NAMALWA (cell line): ENCODE results near the gene PAXX.
A peak's percentile ranks its signal among the peaks of the same experiment; 100 is the strongest.
"Not testable (repeated sequence)": the region's sequence is repeated elsewhere in the genome, so short reads cannot be mapped to it uniquely, and the experiment has no call there.

Source experiments
- DNase-seq: peaks from one replicate; pipeline ENCODE4 v3.0.0-alpha.2; 2015; ENCODE audit warnings: low spot score

PAXX gene

DNA sequence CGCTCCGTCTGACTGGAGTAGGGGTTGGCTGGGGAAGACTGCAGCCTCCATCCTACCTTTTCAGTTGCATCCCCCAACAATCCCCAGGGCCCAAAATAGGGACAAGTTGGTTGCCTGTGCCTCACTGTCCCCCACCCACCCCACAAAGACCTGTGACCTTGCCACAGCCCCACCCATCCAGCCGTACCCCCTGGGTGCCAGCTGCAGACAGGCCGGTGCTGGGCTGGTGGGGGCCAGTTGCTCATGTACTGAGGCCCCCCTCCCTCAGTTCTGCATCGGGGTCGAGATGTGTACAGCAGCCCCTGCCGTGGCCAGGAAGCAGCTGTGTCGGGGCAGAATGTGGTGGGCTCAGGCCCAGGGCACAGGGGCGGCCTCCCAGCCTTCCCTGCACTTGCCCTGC, 9.1 kb upstream of the PAXX start:
- DNase-seq: no peak

DNA sequence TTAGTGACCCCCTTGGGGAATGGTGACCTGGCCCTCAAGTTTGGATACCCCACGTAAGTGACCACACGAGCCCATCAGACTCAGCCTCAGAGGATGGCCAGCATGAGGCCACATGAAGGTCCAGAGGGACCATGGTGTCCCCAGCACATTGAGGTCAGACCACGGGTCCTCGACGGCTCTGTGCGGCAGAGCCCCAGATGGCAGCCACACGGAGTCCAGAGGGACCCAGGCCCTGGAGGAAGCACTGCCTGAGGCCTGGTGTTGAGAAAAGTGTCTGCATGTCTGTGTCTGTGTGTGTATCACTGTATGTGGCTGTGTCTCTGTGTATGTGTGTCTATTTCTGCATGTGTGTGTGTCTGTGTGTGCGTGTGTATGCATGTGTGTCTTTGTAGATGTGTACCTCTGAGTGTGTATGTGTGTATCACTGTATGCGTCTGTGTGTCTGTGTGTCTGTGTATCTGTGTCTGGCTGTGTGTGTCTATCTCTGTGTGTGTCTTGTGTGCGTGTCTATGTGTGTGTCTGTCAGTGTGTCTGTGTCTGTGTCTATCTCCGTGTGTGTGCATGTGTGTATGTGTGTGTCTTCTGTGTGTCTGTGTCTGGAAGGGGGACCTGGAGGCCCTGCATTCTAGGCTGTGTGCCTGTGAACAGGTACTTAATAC, 8.4 kb upstream of the PAXX start:
- no peak for DNase-seq

DNA sequence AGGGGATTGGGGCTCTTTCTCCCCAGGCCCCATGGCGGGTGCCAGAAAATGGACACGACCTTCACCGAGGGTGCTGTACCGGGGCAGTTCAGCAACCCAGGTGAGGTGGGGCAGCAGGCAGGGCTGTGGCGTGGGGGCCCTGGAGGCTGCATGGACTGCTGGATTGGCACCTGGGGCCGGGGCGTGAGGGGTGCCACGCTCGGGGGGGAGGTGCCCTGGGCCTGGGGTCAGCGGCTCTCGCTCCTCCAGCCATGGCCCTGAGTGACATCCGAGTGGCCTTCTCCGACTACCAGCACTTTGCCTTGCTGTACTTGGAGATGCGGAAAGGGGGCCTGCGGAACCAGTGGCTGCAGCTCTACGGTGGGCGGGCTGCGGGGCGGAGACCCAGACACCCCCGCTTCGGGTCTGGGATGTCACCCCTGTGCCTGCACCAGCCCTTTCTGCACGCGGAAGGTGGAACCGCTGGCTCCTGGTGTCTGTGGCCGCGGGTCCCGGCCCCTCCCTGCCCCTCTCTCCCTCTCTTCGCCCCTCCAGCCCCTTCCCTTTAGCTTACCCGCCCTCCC, 7.7 kb upstream of the PAXX start:
- no peak for DNase-seq

DNA sequence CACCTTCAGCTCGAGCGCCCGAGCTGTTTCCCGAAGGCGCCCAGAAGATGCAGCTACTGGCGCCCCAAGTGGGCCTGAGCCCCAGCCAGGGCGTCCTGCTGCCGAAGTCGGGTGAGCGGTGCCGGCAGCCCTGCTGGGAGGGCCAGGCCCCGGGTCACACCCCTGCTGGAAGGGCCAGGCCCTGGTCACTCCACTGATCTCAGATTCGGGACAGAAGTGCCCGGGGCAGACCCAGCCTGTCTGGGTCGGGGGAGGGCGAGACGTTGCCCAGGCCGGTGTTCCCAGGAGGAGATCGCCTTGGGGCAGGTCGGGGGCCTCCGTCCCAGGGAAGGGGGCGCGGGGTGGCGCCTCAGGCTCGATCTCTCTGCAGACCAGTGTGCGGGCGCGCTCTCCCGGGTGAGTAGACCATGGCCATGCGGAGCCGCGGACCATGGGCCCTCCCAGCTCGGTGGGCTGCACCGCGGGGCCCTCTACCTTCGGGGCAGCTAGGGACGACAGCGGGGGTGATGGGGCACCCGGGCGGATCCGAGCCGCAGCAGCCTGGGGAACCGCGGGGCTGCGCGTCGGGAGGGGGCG, 7.1 kb upstream of the PAXX start:
- DNase-seq: no peak

DNA sequence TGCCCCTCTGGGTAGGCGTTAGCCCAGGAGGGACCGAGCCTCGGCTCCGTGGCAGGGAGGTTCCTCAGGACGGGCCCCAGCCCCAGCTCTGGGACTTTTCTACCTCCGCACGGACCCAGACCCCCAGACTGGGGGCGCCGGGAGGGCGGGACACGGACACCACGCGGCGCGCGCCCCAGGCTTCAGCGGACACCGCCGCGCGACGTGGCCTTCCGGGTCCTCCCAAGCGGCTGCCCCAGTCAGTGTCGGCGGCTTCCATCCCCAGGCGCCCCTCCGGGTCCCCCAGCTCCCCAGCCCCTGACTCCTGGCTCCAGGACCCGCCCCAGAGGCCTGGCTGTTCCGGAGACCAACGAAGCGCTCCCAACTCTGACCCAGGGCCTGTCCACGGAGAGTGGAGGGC, 6.4 kb upstream of the PAXX start:
- DNase-seq: no peak

DNA sequence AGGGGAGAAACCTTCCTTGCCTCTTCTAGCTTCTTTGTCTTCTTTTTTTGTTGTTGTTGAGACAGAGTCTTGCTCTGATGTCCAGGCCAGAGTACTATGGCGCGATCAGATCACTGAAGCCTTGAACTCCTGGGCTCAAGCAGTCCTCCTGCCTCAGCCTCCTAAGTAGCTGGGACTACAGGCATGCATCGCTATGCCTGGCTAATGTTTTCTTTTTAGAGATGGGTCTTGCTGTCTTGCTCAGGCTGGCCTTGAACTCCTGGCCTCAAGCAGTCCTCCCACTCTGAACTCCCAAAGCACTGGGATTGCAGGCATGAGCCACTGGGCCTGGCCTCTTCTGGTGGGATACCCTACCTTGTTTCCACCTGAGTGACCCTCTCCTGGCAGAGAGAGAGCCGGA, 3.4 kb upstream of the PAXX start:
- no peak for DNase-seq

DNA sequence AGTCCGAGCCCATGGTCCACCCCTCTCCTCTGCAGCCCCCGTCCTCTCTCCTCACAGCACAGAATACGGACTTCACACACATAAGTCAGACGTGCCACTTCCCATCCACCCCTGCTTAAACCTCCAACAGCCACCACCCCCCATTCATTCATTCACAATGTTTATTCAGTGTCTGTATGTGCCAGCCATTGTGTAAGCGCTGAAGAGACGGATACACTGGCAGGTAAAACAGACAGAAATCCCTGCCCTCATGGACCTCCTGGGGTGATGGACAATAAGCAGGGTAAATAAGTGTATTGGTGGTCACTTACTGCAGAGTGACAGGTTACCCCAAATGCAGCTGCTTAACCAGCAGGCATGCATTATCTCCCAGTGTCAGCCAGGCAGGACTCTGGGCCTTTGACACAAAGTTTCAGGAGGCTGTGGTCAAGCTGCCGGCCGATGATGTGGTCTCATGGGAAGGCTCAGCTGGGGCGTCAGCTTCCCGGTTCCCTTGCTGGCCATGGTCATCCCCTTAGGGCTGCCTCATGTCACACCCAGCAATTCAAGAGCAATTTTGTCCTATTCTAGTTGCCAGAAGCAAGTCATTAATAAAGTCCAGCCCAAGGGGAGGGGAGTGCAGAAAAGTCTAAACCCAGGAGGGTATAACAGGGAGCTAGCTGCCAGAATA, 1.8 kb upstream of the PAXX start:
- DNase-seq: no peak

DNA sequence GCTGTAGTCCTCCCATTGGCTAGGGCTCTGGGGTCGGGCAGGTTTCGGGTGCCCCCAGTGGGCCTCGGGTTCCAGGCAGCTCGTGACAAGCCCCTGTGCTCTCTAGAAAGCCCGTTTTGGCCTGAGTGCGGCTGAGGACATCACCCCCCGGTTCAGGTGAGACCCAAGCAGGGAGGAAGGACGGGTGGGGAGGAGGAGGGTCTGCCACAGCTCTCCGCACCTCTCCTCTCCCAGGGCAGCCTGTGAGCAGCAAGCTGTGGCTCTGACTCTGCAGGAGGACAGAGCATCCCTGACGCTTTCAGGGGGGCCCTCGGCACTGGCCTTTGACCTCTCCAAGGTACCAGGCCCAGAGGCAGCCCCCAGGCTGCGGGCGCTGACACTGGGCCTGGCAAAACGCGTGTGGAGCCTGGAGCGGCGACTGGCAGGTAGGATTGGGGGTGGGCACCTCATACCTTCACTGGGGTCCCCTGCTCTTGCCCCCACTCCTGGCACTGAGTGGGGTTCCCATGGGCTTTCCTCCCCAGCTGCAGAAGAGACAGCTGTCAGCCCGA, 672 bp downstream of the PAXX start:
- DNase-seq: no peak

DNA sequence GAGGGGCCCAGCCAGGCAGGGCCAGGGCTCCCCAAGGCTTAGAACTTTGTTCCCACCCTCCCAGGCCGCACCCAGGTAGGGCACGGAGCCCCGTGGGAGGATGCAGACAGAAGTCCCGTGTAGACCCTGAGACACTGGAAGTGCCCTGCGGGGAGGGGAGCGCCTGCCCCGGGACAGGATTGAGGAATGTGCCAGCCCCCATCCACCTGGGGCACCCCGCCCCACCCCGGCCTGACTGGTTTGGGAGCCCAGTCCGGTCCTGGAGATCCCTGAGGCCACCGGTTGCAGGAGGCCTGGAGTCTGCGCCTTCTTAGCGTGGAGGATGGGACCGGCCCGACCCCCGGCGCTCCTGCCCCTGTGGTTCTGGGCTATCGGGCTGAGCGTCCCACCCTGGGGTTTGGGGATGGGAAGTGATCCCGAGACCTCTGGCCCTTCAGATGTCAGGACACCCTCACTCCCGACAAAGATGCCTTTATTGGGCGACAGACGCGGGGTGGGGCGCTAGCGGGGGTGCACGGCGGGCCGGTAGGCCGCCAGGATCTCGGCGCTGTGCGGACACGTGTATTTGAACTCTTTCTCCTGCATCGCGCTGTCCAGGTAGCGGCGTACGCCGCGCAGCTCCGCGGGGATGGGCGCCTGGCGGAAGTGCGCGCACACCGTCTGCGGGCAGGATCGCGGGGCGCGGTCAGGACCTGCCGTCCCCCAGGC, 2.1 kb downstream of the PAXX start:
- DNase-seq: no peak

DNA sequence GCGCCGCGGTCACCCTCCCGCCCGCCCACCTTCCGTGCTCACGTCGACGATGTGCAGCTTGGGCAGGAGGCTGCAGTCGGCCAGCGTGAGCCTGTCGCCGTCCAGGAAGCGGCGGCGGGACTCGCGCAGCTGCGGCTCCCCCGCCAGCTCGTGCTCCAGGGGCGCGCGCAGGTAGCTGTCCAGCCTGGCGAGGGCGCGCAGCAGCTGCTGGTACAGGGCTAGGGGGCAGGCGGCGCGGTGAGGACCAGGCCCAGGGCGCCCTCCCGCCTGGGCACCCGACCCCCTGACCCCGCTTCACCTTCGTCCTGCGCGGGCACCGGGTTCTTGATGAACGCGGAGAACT, 2.6 kb downstream of the PAXX start:
- no peak for DNase-seq

DNA sequence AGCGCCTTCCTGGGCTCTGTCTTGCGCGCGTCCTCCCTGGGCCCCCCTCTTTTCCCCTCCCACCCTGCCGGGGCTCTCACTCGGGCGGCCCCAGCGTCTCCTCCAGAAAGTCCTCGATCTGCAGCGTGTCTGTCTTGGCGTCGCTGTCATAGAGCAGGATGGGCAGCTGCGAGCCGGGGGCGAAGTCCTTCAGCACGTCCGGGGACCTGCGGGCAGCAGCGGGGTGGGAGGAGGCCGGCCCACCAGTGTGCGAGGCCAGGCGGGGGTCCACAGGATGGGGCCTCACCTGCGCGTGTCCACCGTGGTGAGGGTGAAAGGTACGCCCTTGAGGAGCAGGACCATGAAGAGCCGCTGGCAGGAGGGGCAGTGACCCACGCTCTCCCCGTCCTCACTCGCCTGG, 3.1 kb downstream of the PAXX start:
- DNase-seq: no peak

DNA sequence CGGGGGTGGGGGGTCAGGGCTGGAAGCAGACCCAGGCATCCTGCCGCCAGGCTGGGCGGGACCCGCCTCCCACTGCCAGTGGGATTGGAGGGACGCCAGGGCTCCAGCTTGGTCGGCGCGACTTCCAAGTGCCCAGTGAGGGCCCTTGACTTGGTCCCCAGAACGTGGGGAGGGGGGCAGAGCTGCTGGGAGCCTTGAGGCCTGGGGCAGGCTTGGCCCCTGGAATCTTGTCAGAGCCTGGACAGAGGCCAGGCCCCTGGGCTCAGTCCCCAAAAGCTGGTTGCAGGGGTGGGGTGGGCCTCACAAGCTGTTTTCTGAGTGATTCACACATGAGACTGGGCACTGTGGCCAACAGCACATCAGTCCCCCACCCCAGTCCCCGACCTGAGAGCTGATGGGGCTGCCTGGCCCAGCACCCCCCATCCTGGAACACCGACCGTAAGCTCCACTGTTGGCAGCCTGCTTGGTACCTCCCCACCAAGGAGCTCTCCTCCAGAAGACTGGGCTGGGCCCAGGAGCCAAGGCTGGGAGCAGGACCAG, 3.6 kb downstream of the PAXX start:
- no peak for DNase-seq

DNA sequence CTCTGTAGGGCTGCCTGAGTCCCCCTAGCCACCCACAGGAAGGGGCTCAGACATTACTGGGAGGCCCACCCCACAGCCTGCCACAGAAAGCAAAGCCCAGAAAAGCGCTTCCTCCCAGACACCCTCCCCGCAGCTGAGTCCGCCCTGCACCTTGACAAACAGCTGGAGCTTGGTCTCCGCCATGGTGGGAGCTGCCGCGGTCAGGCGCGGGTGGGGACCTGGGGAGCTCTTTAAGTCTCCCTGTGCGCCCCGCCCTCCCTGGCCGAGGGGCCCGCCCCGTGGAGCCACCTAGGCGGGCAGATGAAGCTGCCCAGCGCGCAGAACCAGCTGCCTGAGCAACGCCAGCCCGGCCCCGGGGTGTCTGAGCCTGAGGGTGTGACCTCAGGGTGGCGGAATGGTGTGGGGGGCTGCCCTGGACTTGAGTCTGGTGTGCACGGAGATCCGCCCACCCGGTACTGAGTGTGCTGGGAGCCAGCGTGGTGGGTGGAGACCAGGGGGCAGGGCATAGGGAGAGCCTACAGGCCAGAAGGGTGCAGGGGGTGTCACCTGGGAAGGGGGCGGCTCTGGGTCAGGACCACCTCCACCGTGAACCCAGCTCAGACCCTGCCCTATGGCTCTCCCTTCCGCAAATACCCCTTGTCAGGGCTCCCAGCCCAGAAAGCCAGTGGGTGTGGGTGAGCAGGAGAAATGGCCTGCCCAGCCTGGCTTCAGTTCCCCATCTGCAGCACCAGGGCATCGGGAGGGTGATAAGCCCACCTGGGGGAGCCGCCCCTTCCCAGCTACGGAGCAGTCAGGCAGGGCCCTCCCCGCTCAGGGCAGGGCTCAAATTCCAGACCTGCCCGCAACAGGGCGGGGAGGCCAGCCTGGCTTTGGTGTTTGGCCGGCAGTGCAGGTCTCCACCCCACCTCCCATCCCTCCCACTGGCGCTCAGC, 4.4 kb downstream of the PAXX start, which contains the start of gene CLIC3:
Gene CLIC3 (minus strand): TSS at position 208 of the 932 bp plus-strand sequence. CDS start 25 bp downstream, at position 183.
- peak; percentile 36 for DNase-seq

DNA sequence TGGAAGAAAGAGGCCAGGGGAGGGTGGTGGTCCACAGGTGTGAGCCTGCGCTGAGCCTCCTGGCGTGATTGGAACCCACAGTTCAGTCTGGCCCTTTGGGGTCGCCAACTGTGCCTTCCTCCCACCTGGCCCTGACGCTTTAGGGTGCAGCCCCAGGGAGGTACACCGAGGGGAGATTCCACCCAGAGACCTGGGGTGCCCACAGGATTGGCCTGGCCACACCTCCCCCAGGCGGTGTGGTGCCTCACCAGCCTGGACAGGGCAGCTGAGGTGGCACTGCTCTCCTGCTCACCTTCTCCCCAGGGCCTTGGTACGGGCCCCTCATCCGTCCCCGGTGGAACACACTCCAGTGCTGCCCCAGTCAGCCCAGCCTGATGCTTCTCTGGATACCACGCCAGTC, 5.1 kb downstream of the PAXX start:
- DNase-seq: no peak

DNA sequence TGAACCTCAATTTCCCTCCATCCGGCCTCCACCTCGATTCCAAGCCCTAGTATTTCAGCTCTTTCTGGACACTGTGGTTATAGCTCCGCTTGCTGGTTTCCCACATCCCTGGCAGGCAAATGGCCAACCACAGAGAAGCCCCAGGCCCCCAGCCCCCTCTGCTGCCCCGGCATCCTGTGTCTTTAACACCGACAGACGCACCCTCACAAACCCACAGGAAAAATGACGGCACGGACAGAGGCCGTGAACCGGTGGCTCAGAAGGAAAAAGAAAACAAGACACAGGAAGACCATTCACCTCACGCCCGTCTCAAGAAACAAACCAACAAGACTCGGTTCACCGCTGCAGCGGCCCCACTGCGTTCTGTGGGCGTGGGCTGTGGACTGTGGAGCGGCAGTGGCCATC, 5.6 kb downstream of the PAXX start:
- DNase-seq: no peak

DNA sequence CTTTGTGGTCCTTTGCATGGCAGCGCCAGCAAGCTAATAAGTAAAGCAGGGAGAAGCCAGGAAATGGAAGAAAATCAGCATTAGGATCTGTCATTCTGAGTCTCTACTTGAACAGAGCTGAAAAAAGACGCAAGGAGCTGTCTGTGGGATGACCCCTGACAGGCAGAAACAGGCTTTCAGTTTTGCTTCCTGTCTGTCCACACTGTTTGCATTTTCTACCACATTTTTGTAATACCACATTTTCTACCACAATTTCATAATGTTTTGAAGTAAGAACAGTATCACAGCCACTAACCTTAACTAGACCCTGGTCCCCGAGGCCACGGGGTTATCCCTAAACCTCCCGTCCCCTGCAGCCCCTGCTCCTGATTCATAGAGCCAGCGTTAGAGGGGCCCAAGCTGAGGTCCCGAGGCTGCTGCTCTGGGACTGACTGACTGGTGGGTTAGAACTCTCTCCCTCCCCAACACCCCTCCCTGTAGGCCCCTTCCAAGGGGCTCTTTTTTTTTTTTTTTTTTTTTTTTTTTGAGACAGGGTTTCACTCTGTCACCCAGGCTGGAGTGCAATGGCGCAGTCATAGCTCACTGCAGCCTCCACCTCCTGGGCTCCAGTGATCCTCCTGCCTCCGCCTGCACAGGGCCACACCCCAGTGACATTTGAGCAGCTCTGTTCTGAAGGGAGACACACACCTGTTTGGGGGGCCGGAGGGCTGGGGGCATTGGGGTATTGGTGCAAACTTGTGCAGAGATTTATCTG, 8.1 kb downstream of the PAXX start:
- DNase-seq: peak; percentile 53

DNA sequence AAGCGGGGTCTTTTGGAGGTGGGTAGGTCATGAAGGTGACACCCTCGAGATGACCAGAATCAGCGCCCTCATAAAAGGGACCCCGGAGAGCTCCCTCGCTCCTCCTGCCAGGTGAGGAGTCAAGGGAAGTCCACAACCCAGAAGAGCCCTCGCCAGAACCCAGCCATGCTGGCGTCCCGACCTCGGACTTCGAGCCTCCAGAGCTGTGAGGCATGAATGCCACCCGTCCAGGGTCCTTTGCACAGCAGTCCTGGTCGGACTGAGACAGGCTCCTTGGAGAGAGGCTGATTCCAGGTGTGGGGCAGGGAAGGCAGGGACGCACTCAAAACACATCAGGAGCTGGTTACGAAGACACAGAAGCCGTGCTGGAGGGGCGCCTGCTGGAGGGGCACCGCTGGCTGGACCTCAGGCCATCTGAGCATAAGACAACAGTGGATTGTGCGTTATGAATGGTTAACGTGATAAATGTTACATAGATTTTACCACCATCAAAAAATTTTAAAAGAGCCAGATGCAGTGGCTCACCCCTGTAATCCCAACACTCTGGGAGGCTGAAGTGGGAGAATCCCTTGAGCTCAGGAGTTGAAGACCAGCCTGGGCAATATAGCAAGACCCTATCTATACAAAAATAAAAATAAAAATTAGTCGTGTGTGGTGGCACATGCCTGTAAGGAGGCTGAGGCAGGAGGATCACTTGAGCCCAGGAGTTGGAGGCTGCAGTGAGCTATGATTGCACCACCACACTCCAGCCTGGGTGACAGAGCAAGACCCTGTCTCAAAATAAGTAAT, 9.8 kb downstream of the PAXX start:
- DNase-seq: no peak

DNA sequence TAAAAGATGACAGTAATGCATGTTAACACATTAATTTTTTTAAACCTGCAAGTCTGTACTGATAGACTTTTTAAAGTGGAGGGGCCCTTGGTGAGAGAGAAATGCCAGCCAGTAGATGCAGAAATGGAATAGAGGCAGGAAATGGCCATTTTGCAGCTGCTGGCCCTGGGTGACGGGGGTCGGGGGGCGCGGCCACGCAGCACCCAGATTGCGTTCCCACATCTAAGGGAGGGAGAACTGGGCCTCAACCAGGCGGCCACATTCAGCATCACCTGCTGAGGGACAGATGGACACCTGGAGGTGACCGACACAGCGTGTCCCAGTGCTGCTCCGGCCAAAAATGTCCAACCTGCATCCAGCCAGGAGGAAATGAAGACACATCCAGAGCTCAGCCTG, 10.4 kb downstream of the PAXX start:
- DNase-seq: no peak

DNA sequence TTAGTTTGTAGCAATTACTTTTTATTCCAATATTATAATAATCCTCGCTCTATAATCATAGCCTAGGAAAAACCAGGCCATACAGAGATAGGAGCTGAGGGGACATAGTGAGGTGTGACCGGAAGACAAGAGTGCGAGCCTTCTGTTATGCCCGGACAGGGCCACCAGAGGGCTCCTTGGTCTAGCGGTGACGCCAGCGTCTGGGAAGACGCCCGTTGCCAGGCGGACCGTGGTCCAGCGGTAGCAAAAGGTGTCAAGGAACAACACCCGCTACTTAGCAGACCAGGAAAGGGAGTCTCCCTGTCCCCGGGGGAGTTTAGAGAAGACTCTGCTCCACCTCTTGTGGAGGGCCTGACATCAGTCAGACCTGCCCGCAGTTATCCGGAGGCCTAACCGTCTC, 12.1 kb downstream of the PAXX start:
- not testable (repeated sequence) for DNase-seq
